Astrocyte of the spinal cord (primary cell): ENCODE results near the gene PSMD13.
"Not testable (repeated sequence)": the region's sequence is repeated elsewhere in the genome, so short reads cannot be mapped to it uniquely, and the experiment has no call there.

Experiments
- DNase-seq: peaks from one replicate; pipeline ENCODE4 v3.0.0; 2011; ENCODE audit warnings: low read depth, low spot score
- H3K4me3 ChIP-seq: 2 replicates; pipeline ENCODE4 v1.5.1; 2011; ENCODE audit warnings: low read depth, mild to moderate bottlenecking, low read length, moderate library complexity
- in situ Hi-C: cut with HindIII; loops from 2 replicates; pipeline ENCODE4 v1.10.0; 2017; ENCODE audit warnings: low sequenced_read_pairs
- TF ChIP-seq, protein P1 (sequence below): IDR thresholded peaks from 2 replicates; pipeline ENCODE4 v1.5.1; 2012; ENCODE audit warnings: low read depth, mild to moderate bottlenecking, low read length, inconsistent platforms

Gene PSMD13

GRCh38 chr11:227824-228379 lies 8.9 kb upstream of the PSMD13 start:
- H3K4me3 ChIP-seq: no peak overlapping the region
- in situ Hi-C loops: no loop called here
- TF ChIP-seq, protein P1, sequence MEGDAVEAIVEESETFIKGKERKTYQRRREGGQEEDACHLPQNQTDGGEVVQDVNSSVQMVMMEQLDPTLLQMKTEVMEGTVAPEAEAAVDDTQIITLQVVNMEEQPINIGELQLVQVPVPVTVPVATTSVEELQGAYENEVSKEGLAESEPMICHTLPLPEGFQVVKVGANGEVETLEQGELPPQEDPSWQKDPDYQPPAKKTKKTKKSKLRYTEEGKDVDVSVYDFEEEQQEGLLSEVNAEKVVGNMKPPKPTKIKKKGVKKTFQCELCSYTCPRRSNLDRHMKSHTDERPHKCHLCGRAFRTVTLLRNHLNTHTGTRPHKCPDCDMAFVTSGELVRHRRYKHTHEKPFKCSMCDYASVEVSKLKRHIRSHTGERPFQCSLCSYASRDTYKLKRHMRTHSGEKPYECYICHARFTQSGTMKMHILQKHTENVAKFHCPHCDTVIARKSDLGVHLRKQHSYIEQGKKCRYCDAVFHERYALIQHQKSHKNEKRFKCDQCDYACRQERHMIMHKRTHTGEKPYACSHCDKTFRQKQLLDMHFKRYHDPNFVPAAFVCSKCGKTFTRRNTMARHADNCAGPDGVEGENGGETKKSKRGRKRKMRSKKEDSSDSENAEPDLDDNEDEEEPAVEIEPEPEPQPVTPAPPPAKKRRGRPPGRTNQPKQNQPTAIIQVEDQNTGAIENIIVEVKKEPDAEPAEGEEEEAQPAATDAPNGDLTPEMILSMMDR: no peak
- no peak for DNase-seq

- in situ Hi-C loops: no loop called here
- no peak overlapping the region for H3K4me3 ChIP-seq
Measured at GRCh38 chr11:230431-230830, 6.3 kb upstream of the PSMD13 start.

GRCh38 chr11:232783-233565 lies 3.8 kb upstream of the PSMD13 start:
- TF ChIP-seq, protein P1: no peak
- in situ Hi-C loops: no loop called here
- H3K4me3 ChIP-seq: no peak overlapping the region
- DNase-seq: no peak

More at GRCh38 chr11:230431-230830, 6.3 kb upstream of the PSMD13 start:
- TF ChIP-seq, protein P1: no peak
- no peak for DNase-seq

- in situ Hi-C loops: no loop called here
Measured at GRCh38 chr11:235180-235579, 1.6 kb upstream of the PSMD13 start.

GRCh38 chr11:235609-235996 lies 1.2 kb upstream of the PSMD13 start:
- peak; percentile 17 for DNase-seq
- TF ChIP-seq, protein P1: no peak
- peak overlapping the region; percentile 82 for H3K4me3 ChIP-seq
- in situ Hi-C loops: no loop called here

More at GRCh38 chr11:235180-235579, 1.6 kb upstream of the PSMD13 start:
- DNase-seq: no peak
- TF ChIP-seq, protein P1: no peak
- H3K4me3 ChIP-seq: peak overlapping the region; percentile 82

- H3K4me3 ChIP-seq: peak within 1 kb of the TSS; percentile 94
- in situ Hi-C loops: no loop called here
- peak; percentile 79 for DNase-seq
- TF ChIP-seq, protein P1: no peak
Measured at GRCh38 chr11:235997-236773, 591 bp upstream of the PSMD13 start, which contains the start of gene SIRT3. TSS of gene SIRT3 (minus strand) at chr11:236342. CDS start at chr11:236328, 14 bp downstream.

- in situ Hi-C loops, DNase-seq, H3K4me3 ChIP-seq: not testable (repeated sequence)
Measured at GRCh38 chr11:238346-238745, 1.6 kb downstream of the PSMD13 start.
